HG02588 (cell line): Measurements from ENCODE around the gene PEAK1.

Experiments used
- ATAC-seq: cut with Tn5 transposase; IDR thresholded peaks from one replicate; pipeline ENCODE4 v1.9.1; 2021; ENCODE audit warnings: mild to moderate bottlenecking, moderate library complexity; ENCODE audit not compliant: unreplicated experiment

Gene PEAK1

GRCh38 chr15:77243716-77244401 is 176.0 kb downstream of the PEAK1 start:
- ATAC-seq = no peak

DNA sequence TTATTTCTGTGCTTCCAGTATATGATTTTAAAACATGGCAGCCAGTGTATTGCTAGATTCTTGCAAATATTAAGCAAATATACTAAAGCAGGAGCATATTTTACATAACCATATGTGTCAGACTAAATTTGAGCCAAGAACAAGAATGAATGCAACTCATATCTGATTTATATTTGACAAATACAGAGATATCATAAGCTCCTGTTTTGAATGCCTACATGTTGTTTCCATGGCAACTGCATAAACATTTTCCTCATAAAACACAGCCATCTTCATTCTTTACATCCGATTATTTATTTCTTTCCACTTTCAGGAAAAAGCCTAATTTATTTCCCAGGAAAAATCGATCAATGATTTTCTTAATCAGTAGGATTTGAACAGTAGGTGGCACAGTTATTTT is 176.8 kb downstream of the PEAK1 start:
- ATAC-seq = no peak

DNA sequence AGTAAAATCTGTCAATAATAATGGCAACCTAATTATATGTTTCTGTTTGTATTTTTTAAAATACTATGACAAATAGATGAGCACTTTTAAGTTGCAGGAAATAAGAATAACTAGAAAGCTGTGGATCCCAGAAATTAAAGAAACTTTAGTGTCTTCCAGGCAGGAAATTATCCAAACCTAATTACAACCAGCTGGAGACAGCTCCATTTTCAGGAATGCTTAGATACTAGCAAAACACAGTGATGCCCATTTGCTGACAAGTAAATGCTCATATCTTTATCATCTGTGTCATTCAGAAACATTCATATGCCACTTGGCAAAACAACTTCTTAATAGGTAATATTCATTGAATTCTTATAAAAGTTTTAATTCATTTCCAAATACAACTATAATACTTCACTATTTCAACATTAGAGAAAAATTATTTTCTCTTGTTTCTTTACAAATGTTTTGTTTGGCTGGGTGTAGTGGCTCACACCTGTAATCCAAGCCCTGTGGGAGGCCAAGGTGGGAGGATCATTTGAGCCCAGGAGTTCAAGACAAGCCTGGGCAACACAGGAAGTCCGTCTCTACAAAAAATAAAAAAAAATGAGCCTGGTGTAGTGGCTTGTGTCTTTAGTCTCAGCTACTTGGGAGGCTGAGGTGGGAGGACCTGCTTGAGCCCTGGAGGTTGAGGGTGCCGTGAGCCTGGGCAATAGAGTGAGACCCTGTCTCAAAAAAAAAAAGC is 179.9 kb downstream of the PEAK1 start:
- ATAC-seq = no peak

DNA sequence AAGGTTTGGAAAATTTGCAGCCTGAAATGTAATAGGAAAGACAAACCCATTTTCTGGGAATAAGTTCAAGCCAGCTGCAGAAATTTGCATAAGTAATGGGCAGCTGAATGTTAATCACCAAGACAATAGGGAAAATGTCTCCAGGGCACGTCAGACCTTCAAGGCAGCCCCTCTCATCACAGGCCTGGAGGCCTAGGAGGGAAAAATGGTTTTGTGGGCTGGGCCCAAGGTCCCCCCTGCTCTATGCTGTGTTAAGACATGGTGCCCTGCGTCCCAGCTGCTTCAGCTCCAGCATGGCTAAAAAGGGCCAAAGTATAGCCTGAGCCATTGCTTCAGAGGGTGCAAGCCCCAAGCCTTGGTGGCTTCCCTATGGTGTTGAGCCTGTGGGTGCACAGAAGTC is 184.3 kb downstream of the PEAK1 start:
- ATAC-seq = no peak

DNA sequence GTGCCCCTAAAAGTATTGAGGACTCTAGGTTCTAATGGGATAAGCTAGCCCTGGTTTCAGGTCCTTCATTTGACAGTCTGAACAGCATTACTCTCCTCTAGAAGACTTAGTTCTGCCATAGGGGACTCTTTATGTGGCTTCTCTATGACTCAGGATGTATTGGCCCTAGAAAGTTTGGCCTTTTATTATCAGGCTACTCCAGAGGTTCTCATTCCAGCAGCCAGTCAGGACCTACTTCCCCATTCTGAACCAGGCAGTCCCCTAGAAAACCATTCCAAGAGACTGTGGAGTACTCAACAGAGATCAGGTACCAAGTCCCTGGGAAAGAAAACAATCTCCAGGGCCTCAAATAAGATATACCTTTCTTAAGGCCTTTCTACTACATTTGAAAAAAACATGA is 191.1 kb downstream of the PEAK1 start:
- ATAC-seq = no peak

GRCh38 chr15:77226652-77227051 is 193.3 kb downstream of the PEAK1 start:
- no peak for ATAC-seq

DNA sequence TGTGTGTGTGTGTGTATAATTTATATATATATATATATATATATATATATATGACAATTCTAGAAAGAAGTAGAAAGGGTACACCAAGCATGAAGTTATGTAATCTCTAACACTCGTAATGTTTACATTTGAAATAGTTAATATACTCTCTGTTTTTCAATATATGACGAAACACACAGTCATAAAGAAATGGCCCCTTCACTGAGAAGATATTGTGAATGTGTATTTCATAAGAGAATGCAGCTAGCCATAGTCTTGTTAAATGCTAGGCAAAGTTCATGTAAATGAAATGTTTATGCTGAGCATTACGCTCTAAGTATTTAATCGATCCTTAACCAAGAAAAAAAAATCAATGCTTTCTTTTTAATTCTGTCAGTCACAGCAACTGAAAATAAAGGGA is 194.3 kb downstream of the PEAK1 start:
- no peak for ATAC-seq

GRCh38 chr15:77225088-77225487 is 194.8 kb downstream of the PEAK1 start:
- ATAC-seq = no peak

- ATAC-seq = no peak
Measured at GRCh38 chr15:77224352-77224751, 195.6 kb downstream of the PEAK1 start.

DNA sequence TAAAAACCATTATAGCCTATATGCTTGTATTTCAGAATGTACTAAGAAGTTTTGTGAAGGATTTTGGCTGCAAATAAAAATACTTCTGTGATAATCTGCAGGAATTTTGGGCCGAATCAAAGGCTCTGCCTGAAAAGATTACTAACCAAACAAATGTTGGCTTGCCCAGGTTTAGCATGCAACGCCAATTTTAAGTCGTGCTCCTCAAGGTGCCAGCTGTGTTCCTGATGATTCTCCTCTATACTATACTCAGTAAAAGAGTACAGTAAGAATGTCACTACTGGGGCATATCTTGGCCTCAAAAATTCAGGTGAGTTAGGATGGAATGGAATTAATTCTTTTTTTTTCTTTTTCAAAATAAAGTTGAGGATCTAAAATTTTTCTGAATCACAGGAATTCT is 198.2 kb downstream of the PEAK1 start:
- no peak for ATAC-seq

DNA sequence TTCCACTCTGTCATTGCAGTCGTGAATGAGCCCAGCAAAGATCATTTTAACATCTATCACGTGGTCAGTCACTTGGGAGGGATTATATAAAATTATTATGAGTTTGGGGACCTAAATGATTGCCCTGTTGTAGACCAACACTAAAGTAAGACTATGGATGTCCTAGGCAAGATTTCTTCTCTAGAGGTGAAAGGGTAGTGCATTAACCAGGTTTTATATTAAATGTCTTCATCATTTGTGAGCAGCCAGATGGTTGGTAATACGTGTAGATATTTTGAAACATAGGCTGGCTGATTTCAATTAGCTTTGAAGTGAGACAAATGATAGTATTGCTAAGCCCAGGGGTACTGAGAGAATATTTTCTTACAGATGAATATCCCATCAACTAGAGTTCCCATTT is 198.7 kb downstream of the PEAK1 start:
- no peak for ATAC-seq

- no peak for ATAC-seq
Measured at GRCh38 chr15:77219841-77220240, 200.1 kb downstream of the PEAK1 start.

GRCh38 chr15:77209221-77209620 is 210.7 kb downstream of the PEAK1 start:
- no peak for ATAC-seq

DNA sequence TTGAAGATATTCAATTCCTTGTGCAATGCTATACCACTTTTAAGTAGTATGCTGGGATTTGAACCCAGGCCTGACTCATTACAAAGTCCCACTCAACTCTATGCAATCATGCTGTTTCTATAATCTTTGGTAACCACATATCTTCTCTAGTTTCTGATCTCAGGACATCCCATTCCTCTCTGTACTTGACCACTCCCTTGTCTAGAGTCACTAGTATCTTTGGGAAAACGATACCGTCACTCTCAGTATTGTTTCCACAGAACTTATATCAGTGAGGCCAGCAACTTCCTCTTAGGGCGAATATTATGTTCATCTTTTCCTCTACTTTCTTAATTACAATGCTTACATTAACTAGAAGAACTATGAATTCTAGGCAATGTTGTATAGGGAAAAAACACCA is 211.7 kb downstream of the PEAK1 start:
- no peak for ATAC-seq

DNA sequence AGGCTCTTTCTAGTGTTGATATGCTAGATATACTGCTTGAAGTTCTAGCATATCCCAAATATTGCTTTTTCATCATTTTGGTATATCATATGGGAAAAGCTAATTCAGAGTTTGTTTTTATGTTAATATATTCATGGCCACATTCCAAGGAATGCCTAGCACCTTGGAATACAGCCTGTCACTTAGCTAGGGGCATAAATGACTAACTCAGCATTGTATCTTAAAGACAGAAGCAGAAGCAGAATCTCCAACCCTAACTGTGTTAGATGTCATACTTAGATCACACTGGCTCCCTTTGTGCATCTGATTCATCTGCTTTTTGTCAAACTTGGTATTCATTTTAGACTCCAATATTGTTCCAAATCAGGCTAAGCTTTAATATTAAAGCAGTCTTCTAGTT is 218.2 kb downstream of the PEAK1 start:
- no peak for ATAC-seq

- ATAC-seq = no peak
Measured at GRCh38 chr15:77196381-77196780, 223.5 kb downstream of the PEAK1 start.

DNA sequence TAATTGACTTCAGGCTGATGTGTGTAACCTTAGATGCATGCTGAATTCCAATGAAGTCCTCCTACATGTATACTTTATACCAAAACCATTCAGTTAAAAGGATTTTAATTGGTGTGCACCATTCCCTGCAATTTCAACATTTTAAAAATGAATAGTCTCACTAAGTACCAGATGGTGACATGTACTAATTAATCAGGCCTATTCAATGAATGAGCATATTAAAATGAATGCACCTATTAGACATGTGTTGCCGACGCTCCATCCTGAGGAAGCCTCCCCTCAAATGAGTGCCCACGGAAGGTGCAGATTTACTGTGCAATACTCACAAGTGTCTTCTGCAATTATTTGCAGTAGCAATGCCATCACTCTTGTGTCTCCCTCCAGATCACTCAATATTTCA is 224.3 kb downstream of the PEAK1 start:
- ATAC-seq = no peak

- no peak for ATAC-seq
Measured at GRCh38 chr15:77192451-77192850, 227.5 kb downstream of the PEAK1 start.

- ATAC-seq = no peak
Measured at GRCh38 chr15:77191230-77191834, 228.6 kb downstream of the PEAK1 start.

GRCh38 chr15:77187751-77188464 is 232.0 kb downstream of the PEAK1 start:
- no peak for ATAC-seq

- no peak for ATAC-seq
Measured at GRCh38 chr15:77186594-77187011, 233.3 kb downstream of the PEAK1 start.
